ENCODE results near the gene SETD5.

Gene SETD5, protein sequence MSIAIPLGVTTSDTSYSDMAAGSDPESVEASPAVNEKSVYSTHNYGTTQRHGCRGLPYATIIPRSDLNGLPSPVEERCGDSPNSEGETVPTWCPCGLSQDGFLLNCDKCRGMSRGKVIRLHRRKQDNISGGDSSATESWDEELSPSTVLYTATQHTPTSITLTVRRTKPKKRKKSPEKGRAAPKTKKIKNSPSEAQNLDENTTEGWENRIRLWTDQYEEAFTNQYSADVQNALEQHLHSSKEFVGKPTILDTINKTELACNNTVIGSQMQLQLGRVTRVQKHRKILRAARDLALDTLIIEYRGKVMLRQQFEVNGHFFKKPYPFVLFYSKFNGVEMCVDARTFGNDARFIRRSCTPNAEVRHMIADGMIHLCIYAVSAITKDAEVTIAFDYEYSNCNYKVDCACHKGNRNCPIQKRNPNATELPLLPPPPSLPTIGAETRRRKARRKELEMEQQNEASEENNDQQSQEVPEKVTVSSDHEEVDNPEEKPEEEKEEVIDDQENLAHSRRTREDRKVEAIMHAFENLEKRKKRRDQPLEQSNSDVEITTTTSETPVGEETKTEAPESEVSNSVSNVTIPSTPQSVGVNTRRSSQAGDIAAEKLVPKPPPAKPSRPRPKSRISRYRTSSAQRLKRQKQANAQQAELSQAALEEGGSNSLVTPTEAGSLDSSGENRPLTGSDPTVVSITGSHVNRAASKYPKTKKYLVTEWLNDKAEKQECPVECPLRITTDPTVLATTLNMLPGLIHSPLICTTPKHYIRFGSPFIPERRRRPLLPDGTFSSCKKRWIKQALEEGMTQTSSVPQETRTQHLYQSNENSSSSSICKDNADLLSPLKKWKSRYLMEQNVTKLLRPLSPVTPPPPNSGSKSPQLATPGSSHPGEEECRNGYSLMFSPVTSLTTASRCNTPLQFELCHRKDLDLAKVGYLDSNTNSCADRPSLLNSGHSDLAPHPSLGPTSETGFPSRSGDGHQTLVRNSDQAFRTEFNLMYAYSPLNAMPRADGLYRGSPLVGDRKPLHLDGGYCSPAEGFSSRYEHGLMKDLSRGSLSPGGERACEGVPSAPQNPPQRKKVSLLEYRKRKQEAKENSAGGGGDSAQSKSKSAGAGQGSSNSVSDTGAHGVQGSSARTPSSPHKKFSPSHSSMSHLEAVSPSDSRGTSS (N-terminal part only)

GRCh38 chr3:9397332-9397905 is at the start of gene SETD5:
Gene SETD5 (plus strand): TSS chr3:9397615. CDS start chr3:9428939, 31,324 bp downstream.
- peak; percentile 94 for DNase-seq

DNA sequence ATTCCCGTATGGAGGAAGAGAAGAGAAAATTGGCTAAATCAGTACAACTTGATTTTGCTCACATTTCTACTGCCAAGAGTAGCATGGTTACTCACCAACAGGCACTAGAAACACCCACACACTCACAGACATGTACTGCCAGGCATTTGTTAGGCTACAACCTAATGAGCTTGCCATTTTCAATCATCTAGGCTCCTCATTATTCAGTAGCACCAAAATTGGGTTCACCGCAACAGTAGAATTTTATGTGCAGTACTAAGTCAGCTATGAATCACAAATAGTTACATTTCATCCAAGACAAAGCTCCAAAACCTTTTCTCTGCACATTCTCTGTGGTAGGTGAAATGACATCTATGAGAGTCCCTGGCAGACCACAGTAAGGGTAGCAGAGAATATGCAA is 49.5 kb upstream of the SETD5 start:
- DNase-seq: no peak

- no peak for DNase-seq
These were observed 47.9 kb upstream of the SETD5 start for GRCh38 chr3:9349321-9350117.

DNA sequence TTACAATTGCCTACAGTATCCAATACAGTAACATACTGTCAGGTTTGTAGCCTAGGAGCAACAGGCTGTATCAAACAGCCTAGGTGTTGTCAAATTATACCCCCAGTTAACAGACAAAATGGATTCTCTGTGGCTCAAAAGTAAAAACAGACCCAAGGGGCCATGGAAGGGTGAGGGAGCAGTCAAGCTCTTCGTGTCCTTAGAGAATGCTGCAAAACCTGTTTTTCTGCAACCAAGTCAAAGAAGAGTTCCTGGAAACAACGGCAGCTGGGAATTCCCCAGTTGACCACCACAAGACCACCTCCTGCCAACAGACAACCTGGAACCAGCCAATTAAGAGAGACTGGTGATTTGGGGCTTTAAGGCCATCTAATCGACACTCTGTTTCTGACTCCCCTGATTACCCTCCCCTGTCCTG is 45.7 kb upstream of the SETD5 start:
- DNase-seq: no peak

DNA sequence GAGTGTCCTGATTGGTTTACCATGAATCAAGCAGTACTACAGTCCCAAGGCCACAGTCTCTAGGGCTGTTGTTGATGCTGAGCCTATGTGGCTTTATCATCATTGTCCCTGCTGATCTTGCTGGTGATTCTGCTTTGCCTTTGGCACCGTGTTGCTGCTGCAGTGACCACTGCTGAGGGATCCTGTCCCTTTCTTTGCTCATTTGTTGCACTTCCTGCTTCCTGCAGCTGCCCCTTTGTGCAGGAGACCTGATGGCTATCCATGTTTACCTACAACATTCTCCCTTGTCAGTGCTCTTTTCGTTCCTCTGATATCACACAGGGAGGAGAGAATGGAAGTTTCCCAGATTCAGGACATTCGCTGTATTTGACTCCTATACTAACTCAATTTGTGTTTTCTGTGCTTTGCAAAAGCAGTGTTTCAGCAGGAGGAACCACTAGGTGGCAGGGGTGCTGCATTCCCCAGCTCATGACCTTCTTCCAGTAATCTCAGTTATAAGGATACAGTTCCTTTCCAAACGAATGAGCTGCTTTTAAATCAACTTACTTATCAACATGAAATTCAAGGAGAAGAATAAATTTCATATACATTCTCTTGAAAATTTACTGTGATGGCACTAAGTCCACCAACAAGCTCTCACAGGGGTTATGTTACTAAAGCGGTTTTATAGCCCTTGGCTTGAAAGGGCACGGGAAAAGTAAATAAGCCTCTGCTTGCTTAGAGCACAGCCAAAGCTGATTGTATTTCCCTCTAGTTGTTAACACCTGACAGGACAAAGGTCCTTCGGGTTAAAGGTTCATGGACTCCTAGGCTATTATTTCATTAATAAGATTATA is 44.3 kb upstream of the SETD5 start:
- DNase-seq: peak; percentile 68

DNA sequence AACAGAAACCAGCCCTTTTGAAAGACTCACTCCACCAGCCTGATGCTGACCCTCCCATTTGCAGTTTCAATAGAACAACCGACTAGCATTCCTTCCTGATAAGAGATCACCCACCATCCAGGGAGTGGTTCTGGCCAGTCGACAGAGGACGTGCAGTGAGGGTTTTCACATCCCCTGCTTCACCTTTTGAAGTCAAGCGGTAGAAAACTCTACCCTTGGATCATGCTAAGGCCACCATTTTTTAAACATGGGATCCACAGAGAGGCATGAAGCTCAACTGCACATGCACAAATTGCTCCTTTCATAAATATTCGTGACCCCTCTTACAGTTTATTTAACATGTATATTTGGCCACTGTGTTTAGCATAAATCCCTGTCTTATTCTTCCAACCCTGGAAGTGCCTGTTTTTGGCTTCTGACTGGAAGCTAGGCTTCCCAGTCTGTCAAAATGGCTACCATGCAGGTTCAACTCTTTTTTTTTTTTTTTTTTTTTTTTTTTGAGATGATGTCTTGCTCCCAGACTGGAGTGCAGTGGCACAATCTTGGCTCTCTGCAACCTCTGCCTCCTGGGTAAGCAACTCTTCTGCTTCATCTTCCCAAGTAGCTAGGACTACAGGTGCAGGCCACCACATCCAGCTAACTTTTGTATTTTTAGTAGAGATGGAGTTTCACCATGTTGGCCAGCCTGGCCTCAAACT is 35.6 kb upstream of the SETD5 start:
- DNase-seq: no peak

DNA sequence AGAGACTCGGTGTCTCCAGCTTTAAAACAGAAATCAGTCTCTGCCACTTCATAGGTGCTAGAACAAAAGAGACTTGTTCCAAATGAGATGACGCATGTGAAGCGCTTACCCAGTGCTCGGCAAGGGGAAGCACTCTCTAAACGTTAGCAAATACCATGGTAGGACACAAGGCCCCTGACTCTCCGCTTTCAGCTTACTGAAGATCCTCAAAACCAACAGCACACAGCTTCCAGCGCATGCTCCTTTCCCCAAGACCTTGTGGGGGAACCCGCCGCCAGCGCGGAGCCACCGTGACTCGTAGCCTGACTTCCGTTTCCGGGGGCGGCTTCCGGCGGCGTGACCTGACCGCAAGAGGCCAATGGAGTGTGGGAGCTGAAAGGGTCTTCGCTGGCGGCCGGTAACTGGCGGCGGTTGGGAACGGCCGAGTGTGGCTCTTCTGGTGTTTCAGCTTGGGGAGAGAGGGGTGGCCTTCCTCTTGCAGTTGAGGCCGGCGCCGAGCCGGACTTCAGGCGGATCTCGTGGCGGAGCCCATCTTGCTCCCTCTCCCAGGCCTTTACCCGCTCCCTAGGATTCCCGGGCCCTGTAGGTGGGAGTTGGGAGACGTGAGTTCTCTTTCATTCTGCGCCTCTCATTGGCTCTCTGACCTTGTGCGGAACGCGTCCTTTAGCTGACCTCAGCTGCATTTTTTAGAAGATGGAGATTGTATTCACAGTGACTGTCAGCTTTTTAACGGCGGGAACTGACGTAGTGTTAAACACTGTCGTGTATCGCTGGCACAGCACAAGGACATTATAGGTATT is 34.5 kb upstream of the SETD5 start, which contains the start of gene THUMPD3:
THUMPD3 (plus strand) TSS at position 324 of the 800 bp plus-strand sequence. CDS start 2,015 bp downstream, outside the sequence.
- DNase-seq: peak; percentile 97

DNA sequence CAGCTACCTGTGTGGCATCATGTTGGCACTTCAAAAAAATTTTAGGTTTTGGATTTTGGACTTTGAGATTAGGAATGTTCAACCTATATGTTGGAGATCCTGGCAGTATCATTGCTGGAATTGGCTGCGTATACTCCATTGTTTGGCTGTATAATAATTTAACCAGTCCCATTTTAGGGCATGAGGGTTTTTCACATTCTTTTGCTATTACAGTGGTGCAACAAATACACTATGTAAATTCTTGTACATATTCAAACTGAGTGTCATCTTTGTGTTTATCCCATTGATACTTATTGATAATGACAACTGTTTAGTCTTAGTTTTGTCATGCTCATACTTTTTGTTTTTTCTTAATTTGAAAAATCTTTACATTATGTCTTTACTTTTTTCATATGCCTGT is 27.9 kb upstream of the SETD5 start:
- no peak for DNase-seq

- no peak for DNase-seq
These were observed 23.9 kb upstream of the SETD5 start for GRCh38 chr3:9373465-9373864.

GRCh38 chr3:9377981-9378380 is 19.4 kb upstream of the SETD5 start:
- no peak for DNase-seq

- no peak for DNase-seq
These were observed 18.1 kb upstream of the SETD5 start for GRCh38 chr3:9379327-9379726.

- DNase-seq: no peak
These were observed 17.4 kb upstream of the SETD5 start for GRCh38 chr3:9380014-9380413.

DNA sequence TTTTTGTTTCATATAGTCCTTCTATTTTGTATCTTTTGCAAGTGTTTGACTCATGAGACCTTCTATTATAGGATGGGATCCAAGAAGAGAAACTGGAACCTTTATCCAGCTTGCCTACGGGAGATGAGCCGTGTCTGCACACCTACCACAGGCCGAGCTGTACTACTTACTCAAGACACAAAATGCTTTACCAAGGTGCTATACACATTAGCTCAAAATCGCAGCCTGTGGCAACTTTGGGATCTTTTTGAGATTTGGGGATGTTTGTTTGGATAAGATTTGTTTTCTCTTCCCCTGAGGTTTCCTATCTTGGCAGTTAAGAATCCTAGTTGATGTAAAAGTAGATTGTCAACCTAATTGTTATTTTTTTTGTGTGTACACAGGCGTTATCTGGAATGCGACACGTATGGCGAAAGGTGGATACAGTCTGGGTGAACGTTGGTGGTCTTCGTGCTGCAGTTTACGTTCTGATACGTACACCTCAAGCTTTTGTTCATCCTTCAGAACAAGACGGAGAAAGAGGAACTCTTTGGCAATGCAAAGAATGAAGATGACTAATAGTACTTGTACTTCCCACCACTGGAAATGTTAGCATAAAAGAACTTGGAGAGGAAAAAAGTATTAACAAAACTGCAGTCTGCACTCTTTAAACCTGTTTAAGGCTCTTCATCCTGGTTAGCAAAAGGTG is 13.1 kb upstream of the SETD5 start:
- no peak for DNase-seq

- DNase-seq: no peak
These were observed 12.0 kb upstream of the SETD5 start for GRCh38 chr3:9385187-9386077.

GRCh38 chr3:9386078-9386459 is 11.3 kb upstream of the SETD5 start:
- DNase-seq: no peak

DNA sequence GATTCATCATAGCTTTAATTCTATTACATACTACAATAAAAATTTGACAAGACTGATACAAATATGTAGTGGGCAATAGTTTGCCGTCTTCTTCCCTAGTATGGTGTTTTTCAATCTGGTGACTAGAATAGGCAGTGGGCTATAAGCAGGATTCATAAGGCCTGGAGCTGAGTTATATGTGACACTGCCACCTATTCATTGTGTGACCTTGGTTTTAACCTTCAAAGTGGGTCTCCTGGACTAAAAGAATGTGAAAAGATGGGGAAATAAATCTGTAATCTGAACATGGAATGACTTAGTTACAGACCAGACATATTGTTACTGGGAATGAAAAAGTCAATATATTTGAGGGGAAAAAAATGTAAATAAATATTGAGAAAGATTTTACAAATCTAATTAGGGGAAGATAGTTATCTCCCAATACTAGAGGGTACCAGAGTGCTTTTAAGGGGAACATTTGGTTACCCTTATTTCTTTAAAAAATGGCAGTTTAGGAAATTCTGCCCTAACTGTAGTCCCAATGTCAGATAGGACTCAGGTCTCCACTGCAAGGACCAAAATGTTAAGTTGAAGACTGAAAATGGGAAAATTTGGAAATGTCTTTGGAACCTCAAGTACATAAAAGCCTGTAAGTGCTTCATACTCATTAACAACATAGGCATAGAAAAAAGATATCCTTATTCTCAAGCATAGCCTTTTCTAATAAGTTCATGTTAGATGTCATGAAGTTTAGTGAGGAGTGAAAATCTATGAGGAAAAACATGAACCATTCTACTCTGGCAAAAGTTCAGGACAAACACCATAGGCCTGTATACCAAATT is 10.7 kb upstream of the SETD5 start:
- DNase-seq: no peak

GRCh38 chr3:9387322-9387655 is 10.1 kb upstream of the SETD5 start:
- DNase-seq: no peak

Data from retina (tissue), 1 donor.